Activated CD8-positive, alpha-beta T cell treated with anti-CD3 and anti-CD28 coated beads for 36 hours (primary cell): Measurements from ENCODE around the gene EPOP. TPM values are rescaled to one million over a fixed set of nuclear protein-coding genes. Genes with fewer than 3 reads are reported as not detected.

Experiments used
- ATAC-seq: fragments of 200-7000 bp; cut with Tn5 transposase; one replicate; pipeline ENCODE4 v1.10.0; 2021; ENCODE audit warnings: mild to moderate bottlenecking, moderate library complexity
- CTCF ChIA-PET: fragments of 350-600 bp; sonication (Branson Sonifier 250); formaldehyde crosslinking; loops from one replicate; lab custom pipeline; 2021; ENCODE audit warnings: antibody characterized with exemption; lab: Charles Lee
- POLR2A ChIA-PET: fragments of 350-600 bp; sonication (Branson Sonifier 250); formaldehyde crosslinking; loops from one replicate; lab custom pipeline; 2021; ENCODE audit warnings: antibody characterized with exemption; lab: Charles Lee
- DNase-seq: peaks from one replicate; pipeline ENCODE4 v3.0.0-alpha.2; 2020
- H3K27ac Mint-ChIP-seq: one replicate; pipeline ENCODE4 v1.8.0; 2021; ENCODE audit warnings: mild to moderate bottlenecking, mixed read lengths
- H3K27me3 Mint-ChIP-seq: one replicate; pipeline ENCODE4 v1.8.0; 2021; ENCODE audit warnings: mixed read lengths
- H3K36me3 Mint-ChIP-seq: one replicate; pipeline ENCODE4 v1.8.0; 2021; ENCODE audit warnings: low read depth, mixed read lengths
- H3K4me1 Mint-ChIP-seq: one replicate; pipeline ENCODE4 v1.8.0; 2021; ENCODE audit warnings: low read depth, mixed read lengths
- H3K4me3 Mint-ChIP-seq: one replicate; pipeline ENCODE4 v1.8.0; 2021; ENCODE audit warnings: mild to moderate bottlenecking, moderate library complexity, mixed read lengths
- H3K9me3 Mint-ChIP-seq: one replicate; pipeline ENCODE4 v1.8.0; 2021; ENCODE audit warnings: mixed read lengths
- CTCF ChIP-seq: fragments of 200-600 bp; IDR thresholded peaks from one replicate; pipeline ENCODE4 v1.8.0; 2022; ENCODE audit warnings: antibody characterized with exemption, mild to moderate bottlenecking
- intact Hi-C: fragments of 100-400 bp; cut with micrococcal nuclease; formaldehyde crosslinking; loops from one replicate; pipeline ENCODE4 v1.10.0; 2022
- total RNA-seq, 2 experiments: library from RNA; stranded (reverse); gene quantifications; one replicate each; pipeline ENCODE4 v1.2.3, GENCODE V29; 2021

EPOP gene
- total RNA-seq, 2 experiments from 2014 or later = 31.8 to 32.2 TPM

- Mint-ChIP-seq H3K27ac (peak overlapping the region; percentile 76), H3K4me1 (peaks cover 62% of the 10 kb centered on the region), H3K9me3 (no peaks in the 10 kb centered on the region), H3K4me3 (no peak overlapping the region), H3K27me3 (no peaks in the 10 kb centered on the region), H3K36me3 (peaks cover 69% of the 10 kb centered on the region)
- no peak for TF ChIP-seq CTCF
- CTCF ChIA-PET = interaction anchor here (0.8 kb wide), 1 partner anchor 10 kb away, joined by 3 read pairs; no protein-coding TSS in a partner anchor
- POLR2A ChIA-PET = interaction anchor here (1.2 to 18.4 kb wide), 4 partner anchors 8 to 34 kb away, joined by 3 to 390 read pairs (median 10); partner anchors contain the start of gene MLLT6
- DNase-seq (no peak), ATAC-seq (no peak)
- intact Hi-C loops = loop anchor here (5.0 kb wide), 1 partner anchor 36 kb away; no protein-coding TSS in a partner anchor
Observed at GRCh38 chr17:38713456-38714075, 38.8 kb upstream of the EPOP start.

GRCh38 chr17:38712593-38712992, 37.8 kb upstream of the EPOP start:
- DNase-seq (no peak), ATAC-seq (no peak)
- Mint-ChIP-seq H3K36me3 (peaks cover 70% of the 10 kb centered on the region), H3K27ac (peak overlapping the region; percentile 80), H3K4me3 (no peak overlapping the region), H3K27me3 (no peaks in the 10 kb centered on the region), H3K9me3 (no peaks in the 10 kb centered on the region), H3K4me1 (peaks cover 70% of the 10 kb centered on the region)
- intact Hi-C loops = loop anchor here (5.0 kb wide), 1 partner anchor 35 kb away; no protein-coding TSS in a partner anchor
- POLR2A ChIA-PET = interaction anchor here (1.2 to 18.4 kb wide), 4 partner anchors 8 to 33 kb away, joined by 3 to 390 read pairs (median 10); partner anchors contain the start of gene MLLT6
- TF ChIP-seq CTCF = no peak
- CTCF ChIA-PET = interaction anchor here (0.8 kb wide), 1 partner anchor 11 kb away, joined by 3 read pairs; no protein-coding TSS in a partner anchor

GRCh38 chr17:38711792-38712571, 37.2 kb upstream of the EPOP start:
- ChIA-PET POLR2A (interaction anchor here (4.1 to 18.4 kb wide), 2 partner anchors 10 kb away, joined by 18 to 390 read pairs; no protein-coding TSS in a partner anchor), CTCF (no interaction called here)
- ATAC-seq = peak; percentile 48
- TF ChIP-seq CTCF = no peak
- Mint-ChIP-seq H3K9me3 (no peaks in the 10 kb centered on the region), H3K27me3 (no peaks in the 10 kb centered on the region), H3K36me3 (peaks cover 74% of the 10 kb centered on the region), H3K4me3 (peak overlapping the region; percentile 28), H3K4me1 (peaks cover 76% of the 10 kb centered on the region), H3K27ac (peak overlapping the region; percentile 80)
- intact Hi-C loops = loop anchor here (5.0 kb wide), 1 partner anchor 35 kb away; no protein-coding TSS in a partner anchor
- DNase-seq = peak; percentile 56

GRCh38 chr17:38710985-38711384, 36.2 kb upstream of the EPOP start:
- Mint-ChIP-seq H3K4me1 (peaks cover 74% of the 10 kb centered on the region), H3K4me3 (peak overlapping the region; percentile 33), H3K27ac (peak overlapping the region; percentile 49), H3K36me3 (peaks cover 78% of the 10 kb centered on the region), H3K9me3 (no peaks in the 10 kb centered on the region), H3K27me3 (no peaks in the 10 kb centered on the region)
- ChIA-PET CTCF (interaction anchor here (1.0 to 3.6 kb wide), 7 partner anchors 13 to 153 kb away, joined by 3 to 31 read pairs (median 4); no protein-coding TSS in a partner anchor), POLR2A (interaction anchor here (0.7 to 18.4 kb wide), 5 partner anchors 9 to 152 kb away, joined by 3 to 390 read pairs (median 5); partner anchors contain the start of gene EPOP)
- intact Hi-C loops = loop anchor here (5.0 kb wide), 1 partner anchor 34 kb away; no protein-coding TSS in a partner anchor
- ATAC-seq (no peak), DNase-seq (no peak)
- no peak for TF ChIP-seq CTCF
